K562 (cell line): ENCODE measurements around the gene AQR. TPM values are rescaled to one million over a fixed set of nuclear protein-coding genes. Genes with fewer than 3 reads are reported as not detected.

Experiments used
- GTF2A2 ChIP-seq: IDR thresholded peaks from 2 replicates; pipeline ENCODE4 v1.6.1; 2016; ENCODE audit warnings: mild to moderate bottlenecking, missing genetic modification characterization, missing compliant biosample characterization
- GTF2E2 ChIP-seq: fragments of 200-800 bp; sonication (Bioruptor generic); IDR thresholded peaks from 2 replicates; pipeline ENCODE4 v1.6.1; 2016; ENCODE audit warnings: missing genetic modification characterization, missing compliant biosample characterization
- HDAC1 ChIP-seq, 2 experiments: fragments of 450-650 bp; IDR thresholded peaks; 2 replicates each; pipeline ENCODE4 v1.6.1; 2016 to 2017; ENCODE audit warnings: inconsistent platforms in 1 of 2, mild to moderate bottlenecking in 1 of 2, moderate library complexity in 1 of 2
- MAFF ChIP-seq: IDR thresholded peaks from 2 replicates; pipeline ENCODE4 v1.6.1; 2012; ENCODE audit warnings: low read length, improper control_type of control experiment
- MCM2 ChIP-seq: fragments of 450-650 bp; IDR thresholded peaks from 2 replicates; pipeline ENCODE4 v1.6.1; 2017; ENCODE audit warnings: low read depth, mild to moderate bottlenecking
- SMAD1 ChIP-seq: fragments of 150-350 bp; IDR thresholded peaks from 2 replicates; pipeline ENCODE4 v1.6.1; 2014; ENCODE audit warnings: low read length, low read depth; ENCODE audit not compliant: partially characterized antibody
- SPI1 ChIP-seq: IDR thresholded peaks from 2 replicates; pipeline ENCODE4 v1.6.1; 2011; ENCODE audit warnings: low read depth, low read length, control low read depth, borderline replicate concordance
- STAT6 ChIP-seq: sonication (generic); formaldehyde crosslinking; IDR thresholded peaks from 2 replicates; pipeline ENCODE4 v1.8.1; 2023; ENCODE audit warnings: mild to moderate bottlenecking, missing genetic modification reagents
- THAP7 ChIP-seq: fragments of 250-450 bp; sonication (Bioruptor Pico); IDR thresholded peaks from 2 replicates; pipeline ENCODE4 v1.5.0; 2021
- ZBTB33 ChIP-seq: sonication (generic); formaldehyde crosslinking; IDR thresholded peaks from 2 replicates; pipeline ENCODE4 v1.8.1; 2023; ENCODE audit warnings: mild to moderate bottlenecking, missing genetic modification reagents
- ZC3H8 ChIP-seq: fragments of 450-650 bp; IDR thresholded peaks from 2 replicates; pipeline ENCODE4 v1.6.1; 2017
- polyA plus RNA-seq, 8 experiments: library from polyadenylated mRNA; depleted of rRNA in 4 of 8; stranded (reverse) in 5 of 8; unstranded in 3 of 8; fragments of >200 nt; fragmentation: Nextera tagmentation in 2 of 8; fragmentation: Illumina TruSeq in 1 of 8; extraction: Ambion mirVana in 2 of 8; extraction: Trizol in 1 of 8; gene quantifications; 2 replicates each; pipeline versions ENCODE4 v1.2.1 to v1.2.3, GENCODE V29; 2011 to 2014; ENCODE audit warnings: inconsistent platforms in 1 of 8, missing spikeins in 1 of 8
- total RNA-seq, 7 experiments: library from RNA; depleted of rRNA in 6 of 7; stranded (reverse); fragments of >200 nt in 6 of 7; fragmentation: Illumina TruSeq in 2 of 7; extraction: Trizol in 2 of 7; gene quantifications; 2 replicates each; pipeline versions ENCODE4 v1.2.1 to v1.2.3, GENCODE V29; 2011 to 2021; ENCODE audit warnings: low replicate concordance in 1 of 7
- TF ChIP-seq, protein P1 (sequence below): fragments of 250-450 bp; sonication (Bioruptor Pico); IDR thresholded peaks from 2 replicates; pipeline ENCODE4 v1.8.0; 2021; ENCODE audit warnings: moderate library complexity, mild to moderate bottlenecking, inconsistent platforms
- TF ChIP-seq, protein P2 (sequence below): fragments of 250-450 bp; sonication (Bioruptor Pico); IDR thresholded peaks from 2 replicates; pipeline ENCODE4 v1.4.0; 2020; ENCODE audit warnings: mild to moderate bottlenecking, moderate library complexity
- TF ChIP-seq, protein P3 (sequence below): fragments of 450-650 bp; IDR thresholded peaks from 2 replicates; pipeline ENCODE4 v1.6.1; 2018; ENCODE audit not compliant: partially characterized antibody

The AQR gene
- total and polyA plus RNA-seq, 9 of the 15 experiments (the other 6 are each of a cell fraction or from before 2014, with no cell fraction given): 22.0 to 62.9 (median 39.3) TPM

DNA sequence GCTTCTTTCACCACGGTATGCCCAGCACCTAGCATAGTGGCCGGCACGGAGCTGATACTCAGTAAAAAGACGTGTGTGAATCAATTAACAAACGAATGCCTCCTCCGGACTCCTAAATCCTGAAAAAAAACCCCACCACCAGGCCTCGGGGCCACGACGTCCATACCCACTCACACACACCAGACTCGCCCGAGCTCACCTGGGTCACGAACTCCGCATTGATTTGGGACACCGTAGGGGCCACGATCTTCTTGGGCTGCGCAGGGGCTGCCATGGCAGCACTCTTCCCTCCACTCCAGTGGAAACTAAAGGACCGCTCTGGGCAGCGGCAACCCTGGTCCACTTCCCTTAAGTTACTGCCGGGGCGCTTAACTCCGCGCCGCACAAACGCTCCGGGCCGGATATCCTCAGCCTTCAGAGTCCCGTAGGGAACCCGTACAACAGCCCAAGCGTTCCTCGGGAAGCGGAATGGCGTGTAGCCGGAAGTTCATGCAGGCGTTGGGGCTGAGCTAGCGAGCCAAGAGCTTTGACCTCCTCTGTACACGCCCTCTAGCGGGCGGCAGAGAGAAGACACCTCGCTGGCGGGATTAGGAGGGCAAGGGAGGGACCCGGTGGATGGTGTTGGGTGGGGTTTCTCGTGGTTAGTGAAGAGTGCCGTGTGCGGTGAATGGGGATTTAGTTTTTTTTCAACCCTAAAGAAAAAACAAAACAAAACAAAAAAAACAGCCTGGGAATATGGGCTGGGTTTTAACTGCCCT lies at the start of gene AQR (continued):
- TF ChIP-seq, protein P1, sequence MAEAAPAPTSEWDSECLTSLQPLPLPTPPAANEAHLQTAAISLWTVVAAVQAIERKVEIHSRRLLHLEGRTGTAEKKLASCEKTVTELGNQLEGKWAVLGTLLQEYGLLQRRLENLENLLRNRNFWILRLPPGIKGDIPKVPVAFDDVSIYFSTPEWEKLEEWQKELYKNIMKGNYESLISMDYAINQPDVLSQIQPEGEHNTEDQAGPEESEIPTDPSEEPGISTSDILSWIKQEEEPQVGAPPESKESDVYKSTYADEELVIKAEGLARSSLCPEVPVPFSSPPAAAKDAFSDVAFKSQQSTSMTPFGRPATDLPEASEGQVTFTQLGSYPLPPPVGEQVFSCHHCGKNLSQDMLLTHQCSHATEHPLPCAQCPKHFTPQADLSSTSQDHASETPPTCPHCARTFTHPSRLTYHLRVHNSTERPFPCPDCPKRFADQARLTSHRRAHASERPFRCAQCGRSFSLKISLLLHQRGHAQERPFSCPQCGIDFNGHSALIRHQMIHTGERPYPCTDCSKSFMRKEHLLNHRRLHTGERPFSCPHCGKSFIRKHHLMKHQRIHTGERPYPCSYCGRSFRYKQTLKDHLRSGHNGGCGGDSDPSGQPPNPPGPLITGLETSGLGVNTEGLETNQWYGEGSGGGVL (CRISPR knock-in tag): no peak
- TF ChIP-seq MCM2 (no peak), ZBTB33 (CRISPR knock-in tag) (peak; percentile 70; the same call in 1 of the 2 replicates), ZC3H8 (no peak), SMAD1 (peak; percentile 51), THAP7 (CRISPR knock-in tag) (peak; percentile 89; the same call in 1 of the 2 replicates), MAFF (no peak), GTF2E2 (0 out of 2 replicates have a peak, but pooled peaks have one; percentile 30), SPI1 (peak; percentile 70; the same call in 1 of the 2 replicates), STAT6 (CRISPR knock-in tag) (no peak), HDAC1 (IDR thresholded peaks at IDR 0.05) (peak; percentile 8 to 83; a peak in 3 of 4 replicates), GTF2A2 (tag) (no peak)
- TF ChIP-seq, protein P2, sequence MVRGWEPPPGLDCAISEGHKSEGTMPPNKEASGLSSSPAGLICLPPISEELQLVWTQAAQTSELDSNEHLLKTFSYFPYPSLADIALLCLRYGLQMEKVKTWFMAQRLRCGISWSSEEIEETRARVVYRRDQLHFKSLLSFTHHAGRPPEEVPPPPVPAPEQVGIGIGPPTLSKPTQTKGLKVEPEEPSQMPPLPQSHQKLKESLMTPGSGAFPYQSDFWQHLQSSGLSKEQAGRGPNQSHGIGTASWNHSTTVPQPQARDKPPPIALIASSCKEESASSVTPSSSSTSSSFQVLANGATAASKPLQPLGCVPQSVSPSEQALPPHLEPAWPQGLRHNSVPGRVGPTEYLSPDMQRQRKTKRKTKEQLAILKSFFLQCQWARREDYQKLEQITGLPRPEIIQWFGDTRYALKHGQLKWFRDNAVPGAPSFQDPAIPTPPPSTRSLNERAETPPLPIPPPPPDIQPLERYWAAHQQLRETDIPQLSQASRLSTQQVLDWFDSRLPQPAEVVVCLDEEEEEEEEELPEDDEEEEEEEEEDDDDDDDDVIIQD: no peak
- TF ChIP-seq, protein P3, sequence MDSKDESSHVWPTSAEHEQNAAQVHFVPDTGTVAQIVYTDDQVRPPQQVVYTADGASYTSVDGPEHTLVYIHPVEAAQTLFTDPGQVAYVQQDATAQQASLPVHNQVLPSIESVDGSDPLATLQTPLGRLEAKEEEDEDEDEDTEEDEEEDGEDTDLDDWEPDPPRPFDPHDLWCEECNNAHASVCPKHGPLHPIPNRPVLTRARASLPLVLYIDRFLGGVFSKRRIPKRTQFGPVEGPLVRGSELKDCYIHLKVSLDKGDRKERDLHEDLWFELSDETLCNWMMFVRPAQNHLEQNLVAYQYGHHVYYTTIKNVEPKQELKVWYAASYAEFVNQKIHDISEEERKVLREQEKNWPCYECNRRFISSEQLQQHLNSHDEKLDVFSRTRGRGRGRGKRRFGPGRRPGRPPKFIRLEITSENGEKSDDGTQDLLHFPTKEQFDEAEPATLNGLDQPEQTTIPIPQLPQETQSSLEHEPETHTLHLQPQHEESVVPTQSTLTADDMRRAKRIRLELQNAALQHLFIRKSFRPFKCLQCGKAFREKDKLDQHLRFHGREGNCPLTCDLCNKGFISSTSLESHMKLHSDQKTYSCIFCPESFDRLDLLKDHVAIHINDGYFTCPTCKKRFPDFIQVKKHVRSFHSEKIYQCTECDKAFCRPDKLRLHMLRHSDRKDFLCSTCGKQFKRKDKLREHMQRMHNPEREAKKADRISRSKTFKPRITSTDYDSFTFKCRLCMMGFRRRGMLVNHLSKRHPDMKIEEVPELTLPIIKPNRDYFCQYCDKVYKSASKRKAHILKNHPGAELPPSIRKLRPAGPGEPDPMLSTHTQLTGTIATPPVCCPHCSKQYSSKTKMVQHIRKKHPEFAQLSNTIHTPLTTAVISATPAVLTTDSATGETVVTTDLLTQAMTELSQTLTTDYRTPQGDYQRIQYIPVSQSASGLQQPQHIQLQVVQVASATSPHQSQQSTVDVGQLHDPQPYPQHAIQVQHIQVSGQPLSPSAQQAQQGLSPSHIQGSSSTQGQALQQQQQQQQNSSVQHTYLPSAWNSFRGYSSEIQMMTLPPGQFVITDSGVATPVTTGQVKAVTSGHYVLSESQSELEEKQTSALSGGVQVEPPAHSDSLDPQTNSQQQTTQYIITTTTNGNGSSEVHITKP: peak; percentile 33
